Astrocyte (in vitro differentiated cells and primary cell): ENCODE results near the gene PDZRN4. TPM values are rescaled to one million over a fixed set of nuclear protein-coding genes. Genes with fewer than 3 reads are reported as not detected.

ENCODE experiments used
- DNase-seq: peaks from one replicate; pipeline ENCODE4 v3.0.0-alpha.2; 2010; ENCODE audit warnings: low read depth
- FAIRE-seq: peaks from 2 replicates; lab custom pipeline; 2011; peaks lifted over from hg19 to GRCh38; lab: Jason Lieb, UNC
- H2AFZ ChIP-seq: 2 replicates; pipeline ENCODE4 v1.6.0; 2012; ENCODE audit warnings: low read depth, low read length, inconsistent platforms
- H3K27ac ChIP-seq: 2 replicates; pipeline ENCODE4 v1.5.1; 2011; ENCODE audit warnings: low read depth, low read length, inconsistent platforms
- H3K27me3 ChIP-seq: 2 replicates; pipeline ENCODE4 v1.6.0; 2011; ENCODE audit warnings: low read length, inconsistent platforms; ENCODE audit not compliant: insufficient read depth
- H3K36me3 ChIP-seq: 2 replicates; pipeline ENCODE4 v1.5.1; 2011; ENCODE audit warnings: low read length, inconsistent platforms; ENCODE audit not compliant: insufficient read depth
- H3K4me1 ChIP-seq: 2 replicates; pipeline ENCODE4 v1.5.1; 2011; ENCODE audit warnings: low read length, inconsistent platforms; ENCODE audit not compliant: insufficient read depth
- H3K4me2 ChIP-seq: 2 replicates; pipeline ENCODE4 v1.6.0; 2012; ENCODE audit warnings: low read length, inconsistent platforms
- H3K4me3 ChIP-seq: 2 replicates; pipeline ENCODE4 v1.5.1; 2011; ENCODE audit warnings: low read depth, mild to moderate bottlenecking, low read length, inconsistent platforms; ENCODE audit not compliant: insufficient read depth
- H3K79me2 ChIP-seq: 2 replicates; pipeline ENCODE4 v1.6.0; 2012; ENCODE audit warnings: mild to moderate bottlenecking, low read length, inconsistent platforms; ENCODE audit not compliant: insufficient read depth
- H3K9ac ChIP-seq: 2 replicates; pipeline ENCODE4 v1.6.0; 2012; ENCODE audit warnings: mild to moderate bottlenecking, low read length, inconsistent platforms
- H3K9me3 ChIP-seq: 2 replicates; pipeline ENCODE4 v1.5.1; 2012; ENCODE audit warnings: low read depth, mild to moderate bottlenecking, low read length, inconsistent platforms; ENCODE audit not compliant: insufficient read depth
- H4K20me1 ChIP-seq: 2 replicates; pipeline ENCODE4 v1.6.0; 2012; ENCODE audit warnings: low read length, inconsistent platforms; ENCODE audit not compliant: insufficient read depth
- H3K27ac Mint-ChIP-seq: one replicate; pipeline ENCODE4 v1.8.0; 2021; ENCODE audit warnings: mild to moderate bottlenecking, mixed read lengths; ENCODE audit not compliant: unreplicated experiment
- H3K27me3 Mint-ChIP-seq: one replicate; pipeline ENCODE4 v1.8.0; 2021; ENCODE audit warnings: low read depth, mixed read lengths; ENCODE audit not compliant: unreplicated experiment
- H3K36me3 Mint-ChIP-seq: one replicate; pipeline ENCODE4 v1.8.0; 2021; ENCODE audit warnings: low read depth, mixed read lengths; ENCODE audit not compliant: unreplicated experiment
- H3K4me1 Mint-ChIP-seq: one replicate; pipeline ENCODE4 v1.8.0; 2021; ENCODE audit warnings: low read depth, mixed read lengths; ENCODE audit not compliant: unreplicated experiment
- H3K4me3 Mint-ChIP-seq: one replicate; pipeline ENCODE4 v1.8.0; 2021; ENCODE audit warnings: mild to moderate bottlenecking, moderate library complexity, mixed read lengths; ENCODE audit not compliant: unreplicated experiment
- H3K9me3 Mint-ChIP-seq: one replicate; pipeline ENCODE4 v1.8.0; 2021; ENCODE audit warnings: mild to moderate bottlenecking, mixed read lengths; ENCODE audit not compliant: unreplicated experiment
- EZH2 ChIP-seq: IDR thresholded peaks from 2 replicates; pipeline ENCODE4 v1.6.1; 2012; ENCODE audit warnings: mild to moderate bottlenecking, low read length, inconsistent platforms; ENCODE audit not compliant: insufficient read depth
- total RNA-seq: library from RNA; stranded (reverse); gene quantifications from 2 replicates; pipeline ENCODE4 v1.2.1, GENCODE V29; 2021
- TF ChIP-seq, protein P1 (sequence below): IDR thresholded peaks from 2 replicates; pipeline ENCODE4 v1.5.1; 2011; ENCODE audit warnings: low read depth, mild to moderate bottlenecking, inconsistent platforms, low read length, moderate library complexity; ENCODE audit not compliant: insufficient read depth

PDZRN4 gene
- total RNA-seq, 1 donor from 2014 or later = not detected

DNA sequence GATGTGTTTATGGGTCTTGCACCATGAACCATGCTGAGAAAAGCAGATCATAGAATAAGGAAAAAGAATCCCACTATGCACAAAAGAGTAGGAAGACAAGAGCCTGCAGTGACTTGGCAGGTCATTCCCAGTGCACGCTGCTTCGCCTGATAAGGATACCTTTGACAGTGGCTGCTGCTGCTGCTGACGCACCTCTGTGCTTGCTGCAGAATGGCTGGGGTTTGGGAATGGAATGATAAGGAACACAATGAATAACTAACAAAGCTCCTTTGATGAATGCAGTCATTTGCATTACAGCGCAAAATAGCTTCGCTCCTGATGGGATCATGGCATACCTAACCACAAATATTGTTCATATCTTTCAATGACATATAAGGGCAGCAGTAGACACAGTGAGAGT, 278.7 kb downstream of the PDZRN4 start:
- TF ChIP-seq, protein P1, sequence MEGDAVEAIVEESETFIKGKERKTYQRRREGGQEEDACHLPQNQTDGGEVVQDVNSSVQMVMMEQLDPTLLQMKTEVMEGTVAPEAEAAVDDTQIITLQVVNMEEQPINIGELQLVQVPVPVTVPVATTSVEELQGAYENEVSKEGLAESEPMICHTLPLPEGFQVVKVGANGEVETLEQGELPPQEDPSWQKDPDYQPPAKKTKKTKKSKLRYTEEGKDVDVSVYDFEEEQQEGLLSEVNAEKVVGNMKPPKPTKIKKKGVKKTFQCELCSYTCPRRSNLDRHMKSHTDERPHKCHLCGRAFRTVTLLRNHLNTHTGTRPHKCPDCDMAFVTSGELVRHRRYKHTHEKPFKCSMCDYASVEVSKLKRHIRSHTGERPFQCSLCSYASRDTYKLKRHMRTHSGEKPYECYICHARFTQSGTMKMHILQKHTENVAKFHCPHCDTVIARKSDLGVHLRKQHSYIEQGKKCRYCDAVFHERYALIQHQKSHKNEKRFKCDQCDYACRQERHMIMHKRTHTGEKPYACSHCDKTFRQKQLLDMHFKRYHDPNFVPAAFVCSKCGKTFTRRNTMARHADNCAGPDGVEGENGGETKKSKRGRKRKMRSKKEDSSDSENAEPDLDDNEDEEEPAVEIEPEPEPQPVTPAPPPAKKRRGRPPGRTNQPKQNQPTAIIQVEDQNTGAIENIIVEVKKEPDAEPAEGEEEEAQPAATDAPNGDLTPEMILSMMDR = no peak
- no peak for TF ChIP-seq EZH2
- no peak overlapping the region for H3K27ac Mint-ChIP-seq
- H3K27me3 Mint-ChIP-seq = no peaks in the 10 kb centered on the region

DNA sequence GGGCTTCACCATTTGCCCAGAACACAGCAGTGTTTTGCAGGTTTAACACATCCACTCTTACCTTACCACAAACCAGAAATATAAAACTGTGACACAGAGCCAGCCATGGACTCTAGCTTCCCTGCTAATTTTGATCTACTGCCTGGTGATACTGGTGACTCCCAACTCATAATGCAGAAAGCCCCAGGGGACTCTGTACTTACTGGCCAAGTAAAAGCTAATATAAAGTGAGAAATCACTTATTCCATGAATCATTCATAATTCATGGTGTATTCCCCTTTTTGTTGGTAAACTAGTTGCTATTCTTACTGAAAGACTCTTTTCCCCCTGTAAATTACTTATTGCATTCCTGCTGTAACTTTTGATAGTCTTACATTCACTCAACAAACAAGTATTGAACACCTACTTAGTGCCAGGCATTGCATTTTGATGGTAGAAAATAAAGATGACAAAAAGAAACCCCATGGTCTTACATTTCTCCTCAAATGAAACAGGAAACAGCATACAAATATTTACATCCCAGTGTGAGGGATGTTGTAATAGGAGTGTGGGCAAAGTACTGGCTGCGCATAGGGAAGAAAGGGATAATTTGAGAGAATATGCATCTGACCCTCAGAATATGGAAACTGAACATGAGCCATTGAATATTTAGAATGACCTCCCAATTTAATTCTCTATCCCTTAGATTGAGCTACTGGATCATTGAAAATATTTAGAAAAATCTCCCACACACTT, 279.6 kb downstream of the PDZRN4 start:
- Histone ChIP-seq H3K79me2 (no peaks in the 10 kb centered on the region), H3K36me3 (no peaks in the 10 kb centered on the region), H3K4me2 (no peak overlapping the region), H2AFZ (no peak overlapping the region), H3K9ac (no peak overlapping the region), H3K9me3 (no peaks in the 10 kb centered on the region), H3K27me3 (no peaks in the 10 kb centered on the region), H3K4me3 (no peak overlapping the region), H3K4me1 (no peaks in the 10 kb centered on the region), H3K27ac (no peak overlapping the region), H4K20me1 (no peaks in the 10 kb centered on the region)
- FAIRE-seq = no peak
- H3K36me3 Mint-ChIP-seq = no peaks in the 10 kb centered on the region
- no peak overlapping the region for H3K27ac Mint-ChIP-seq
- H3K4me1 Mint-ChIP-seq = peaks cover 3% of the 10 kb centered on the region
- H3K4me3 Mint-ChIP-seq = no peak overlapping the region
- no peak for DNase-seq
- H3K27me3 Mint-ChIP-seq = no peaks in the 10 kb centered on the region
- no peaks in the 10 kb centered on the region for H3K9me3 Mint-ChIP-seq
- TF ChIP-seq, protein P1 = no peak

More for the DNA sequence above, 278.7 kb downstream of the PDZRN4 start:
- H3K27me3 ChIP-seq = no peaks in the 10 kb centered on the region
- H3K9me3 ChIP-seq = no peaks in the 10 kb centered on the region
- peaks cover 3% of the 10 kb centered on the region for H3K4me1 Mint-ChIP-seq
- H3K4me3 Mint-ChIP-seq = no peak overlapping the region
- H3K36me3 Mint-ChIP-seq = no peaks in the 10 kb centered on the region
- H3K4me3 ChIP-seq = no peak overlapping the region
- no peak overlapping the region for H3K9ac ChIP-seq
- no peaks in the 10 kb centered on the region for H4K20me1 ChIP-seq
- no peaks in the 10 kb centered on the region for H3K9me3 Mint-ChIP-seq
- no peaks in the 10 kb centered on the region for H3K36me3 ChIP-seq
- no peaks in the 10 kb centered on the region for H3K79me2 ChIP-seq
- H2AFZ ChIP-seq = no peak overlapping the region
- H3K4me1 ChIP-seq = no peaks in the 10 kb centered on the region
- H3K27ac ChIP-seq = no peak overlapping the region
- FAIRE-seq (no peak), DNase-seq (peak; percentile 2)
- H3K4me2 ChIP-seq = no peak overlapping the region

DNA sequence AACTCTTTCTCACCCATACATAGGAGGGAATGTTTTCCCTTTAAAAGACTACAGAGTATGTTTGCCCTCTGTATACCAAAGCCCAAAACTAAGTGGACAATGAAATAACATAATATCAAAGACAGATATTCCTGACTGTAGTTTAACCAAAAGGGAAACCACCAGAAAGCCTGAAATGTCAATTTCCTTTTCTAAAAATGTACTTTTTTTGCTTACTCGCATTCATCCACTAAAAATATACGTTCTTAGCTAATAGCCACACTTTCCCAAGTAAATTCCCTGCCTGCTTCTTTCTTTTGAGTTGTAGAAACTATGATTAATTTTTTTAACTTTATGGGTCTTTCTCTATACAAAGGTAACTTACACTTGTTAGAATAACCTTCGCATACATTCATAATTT, 280.2 kb downstream of the PDZRN4 start:
- Histone ChIP-seq H3K36me3 (no peaks in the 10 kb centered on the region), H2AFZ (no peak overlapping the region), H3K4me3 (no peak overlapping the region), H3K27me3 (no peaks in the 10 kb centered on the region), H3K4me1 (no peaks in the 10 kb centered on the region), H3K79me2 (no peaks in the 10 kb centered on the region), H3K9ac (no peak overlapping the region), H3K9me3 (no peaks in the 10 kb centered on the region), H3K27ac (no peak overlapping the region), H4K20me1 (no peaks in the 10 kb centered on the region), H3K4me2 (no peak overlapping the region)
- Mint-ChIP-seq H3K36me3 (no peaks in the 10 kb centered on the region), H3K27ac (no peak overlapping the region), H3K4me3 (no peak overlapping the region), H3K27me3 (no peaks in the 10 kb centered on the region), H3K4me1 (peaks cover 3% of the 10 kb centered on the region), H3K9me3 (no peaks in the 10 kb centered on the region)
- TF ChIP-seq, protein P1 = no peak
- no peak for TF ChIP-seq EZH2
- FAIRE-seq = no peak
- DNase-seq = no peak
